Bronchial epithelial cell (primary cell): ENCODE results near the gene AUTS2. TPM values are rescaled to one million over a fixed set of nuclear protein-coding genes. Genes with fewer than 3 reads are reported as not detected.

Source experiments
- DNase-seq: peaks from one replicate; pipeline ENCODE4 v3.0.0-alpha.2; 2010; ENCODE audit warnings: low read depth
- FAIRE-seq: peaks from 2 replicates; lab custom pipeline; 2011; peaks lifted over from hg19 to GRCh38; lab: Jason Lieb, UNC
- H3K27me3 ChIP-seq: 2 replicates; pipeline ENCODE4 v1.5.1; 2011; ENCODE audit warnings: low read length; ENCODE audit not compliant: control insufficient read depth, insufficient read depth
- H3K36me3 ChIP-seq: 2 replicates; pipeline ENCODE4 v1.5.1; 2011; ENCODE audit warnings: low read length; ENCODE audit not compliant: control insufficient read depth, insufficient read depth
- H3K4me3 ChIP-seq: 2 replicates; pipeline ENCODE4 v1.5.1; 2011; ENCODE audit warnings: mild to moderate bottlenecking, low read depth, low read length, control low read depth
- CTCF ChIP-seq: IDR thresholded peaks from 2 replicates; pipeline ENCODE4 v1.5.1; 2011; ENCODE audit warnings: mild to moderate bottlenecking, moderate library complexity, low read length, control low read depth, inconsistent platforms; ENCODE audit not compliant: insufficient read depth, severe bottlenecking
- total RNA-seq: library from RNA; depleted of rRNA; stranded (reverse); fragments of >200 nt; gene quantifications from 2 replicates; pipeline ENCODE4 v1.2.1, GENCODE V29; 2014

AUTS2 gene
- total RNA-seq, 1 donor from 2014 or later, result 9.5 TPM

GRCh38 chr7:69622014-69622835, 23.9 kb downstream of the AUTS2 start:
- no peaks in the 10 kb centered on the region for H3K27me3 ChIP-seq
- DNase-seq (no peak), FAIRE-seq (no peak)
- no peak for TF ChIP-seq CTCF
- H3K36me3 ChIP-seq, result no peaks in the 10 kb centered on the region
- no peak overlapping the region for H3K4me3 ChIP-seq

GRCh38 chr7:69622960-69623359, 24.7 kb downstream of the AUTS2 start:
- no peak for FAIRE-seq
- H3K4me3 ChIP-seq, result no peak overlapping the region
- no peak for TF ChIP-seq CTCF
- H3K36me3 ChIP-seq, result no peaks in the 10 kb centered on the region
- no peaks in the 10 kb centered on the region for H3K27me3 ChIP-seq
- no peak for DNase-seq

GRCh38 chr7:69624435-69625230, 26.4 kb downstream of the AUTS2 start:
- TF ChIP-seq CTCF, result no peak
- no peak for FAIRE-seq
- H3K36me3 ChIP-seq, result no peaks in the 10 kb centered on the region
- no peak for DNase-seq
- no peak overlapping the region for H3K4me3 ChIP-seq
- H3K27me3 ChIP-seq, result no peaks in the 10 kb centered on the region

- H3K36me3 ChIP-seq, result no peaks in the 10 kb centered on the region
- FAIRE-seq (no peak), DNase-seq (no peak)
- no peak overlapping the region for H3K4me3 ChIP-seq
- no peak for TF ChIP-seq CTCF
- no peaks in the 10 kb centered on the region for H3K27me3 ChIP-seq
Observed at GRCh38 chr7:69625238-69625637, 27.0 kb downstream of the AUTS2 start.

GRCh38 chr7:69625798-69626197, 27.5 kb downstream of the AUTS2 start:
- FAIRE-seq, result no peak
- no peaks in the 10 kb centered on the region for H3K27me3 ChIP-seq
- TF ChIP-seq CTCF, result no peak
- H3K36me3 ChIP-seq, result no peaks in the 10 kb centered on the region
- no peak overlapping the region for H3K4me3 ChIP-seq
- DNase-seq, result no peak
